NOMO-1 treated with DMSO at 0.1 percent for 48 hours (cell line): Measurements from ENCODE around the gene SERPINF2.
"Not testable (repeated sequence)": the region's sequence is repeated elsewhere in the genome, so short reads cannot be mapped to it uniquely, and the experiment has no call there.

Experiments used
- DNase-seq: peaks from one replicate; lab custom pipeline; 2025; ENCODE audit not compliant: unreplicated experiment; lab: John Stamatoyannopoulos, UW

The SERPINF2 gene

DNA sequence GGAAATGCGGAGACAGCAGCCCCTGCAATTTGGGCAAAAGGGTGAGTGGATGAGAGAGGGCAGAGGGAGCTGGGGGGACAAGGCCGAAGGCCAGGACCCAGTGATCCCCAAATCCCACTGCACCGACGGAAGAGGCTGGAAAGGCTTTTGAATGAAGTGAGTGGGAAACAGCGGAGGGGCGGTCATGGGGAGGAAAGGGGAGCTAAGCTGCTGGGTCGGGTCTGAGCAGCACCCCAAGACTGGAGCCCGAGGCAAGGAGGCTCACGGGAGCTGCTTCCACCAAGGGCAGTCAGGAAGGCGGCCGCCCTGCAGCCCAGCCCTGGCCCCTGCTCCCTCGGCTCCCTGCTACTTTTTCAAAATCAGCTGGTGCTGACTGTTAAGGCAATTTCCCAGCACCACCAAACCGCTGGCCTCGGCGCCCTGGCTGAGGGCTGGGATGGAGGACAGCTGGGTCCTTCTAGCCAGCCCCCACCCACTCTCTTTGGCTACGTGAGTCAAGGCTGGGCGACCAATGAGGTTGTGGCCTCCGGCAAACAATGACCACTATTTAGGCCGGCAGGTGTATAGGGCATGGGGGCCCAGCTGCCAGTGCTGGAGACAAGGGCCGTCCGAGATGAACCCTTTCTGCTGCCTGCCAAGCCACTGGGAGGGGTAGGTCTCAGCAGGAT is 19.7 kb downstream of the SERPINF2 start:
- no peak for DNase-seq

DNA sequence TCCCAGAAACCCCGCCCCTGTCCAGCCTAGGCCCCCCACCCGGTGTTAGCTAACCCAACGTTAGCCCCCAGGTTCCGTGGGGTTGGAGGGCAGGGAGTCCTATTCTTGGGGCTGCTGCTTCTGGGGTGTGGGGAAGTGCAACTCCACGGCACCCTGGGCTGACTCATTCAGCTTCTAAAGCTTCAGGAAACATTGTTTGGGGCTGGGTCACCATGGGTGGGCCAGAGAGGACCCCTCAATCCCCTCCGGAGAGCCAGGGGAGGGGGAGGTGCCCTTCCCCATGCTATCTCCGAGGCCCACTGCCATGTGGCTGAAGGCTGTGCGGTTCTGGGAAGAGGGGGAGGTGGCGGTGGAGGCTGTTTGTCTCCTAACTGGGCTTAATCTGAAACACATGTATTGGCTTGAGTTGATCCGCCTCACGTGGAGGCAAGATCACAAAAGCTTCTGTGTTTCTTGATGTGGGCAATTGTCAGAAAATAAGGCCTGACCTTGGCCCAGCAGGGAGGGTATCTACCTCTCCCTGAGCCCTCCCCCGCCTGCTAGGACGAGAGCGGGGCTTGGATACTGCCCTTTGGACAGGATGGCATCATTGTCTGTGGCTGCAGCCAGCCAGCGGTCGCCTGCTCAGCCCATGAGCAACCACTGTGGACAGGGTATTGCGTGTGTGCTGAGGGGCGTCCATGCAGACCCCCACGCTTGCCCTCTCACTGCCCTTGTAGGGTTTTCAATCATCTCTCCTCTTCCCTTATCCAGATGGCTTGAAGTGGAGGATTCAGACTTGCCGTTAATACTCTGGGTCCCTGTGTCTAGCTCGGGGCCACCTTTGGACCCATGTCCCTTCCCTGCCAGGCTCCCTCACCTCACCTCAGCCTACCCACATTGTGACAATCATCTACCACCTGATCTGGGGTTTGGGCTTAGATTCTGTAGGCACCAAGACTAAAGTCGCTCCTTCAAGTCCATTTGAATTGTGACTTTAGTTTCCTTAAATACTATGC is 20.5 kb downstream of the SERPINF2 start:
- DNase-seq, result no peak

DNA sequence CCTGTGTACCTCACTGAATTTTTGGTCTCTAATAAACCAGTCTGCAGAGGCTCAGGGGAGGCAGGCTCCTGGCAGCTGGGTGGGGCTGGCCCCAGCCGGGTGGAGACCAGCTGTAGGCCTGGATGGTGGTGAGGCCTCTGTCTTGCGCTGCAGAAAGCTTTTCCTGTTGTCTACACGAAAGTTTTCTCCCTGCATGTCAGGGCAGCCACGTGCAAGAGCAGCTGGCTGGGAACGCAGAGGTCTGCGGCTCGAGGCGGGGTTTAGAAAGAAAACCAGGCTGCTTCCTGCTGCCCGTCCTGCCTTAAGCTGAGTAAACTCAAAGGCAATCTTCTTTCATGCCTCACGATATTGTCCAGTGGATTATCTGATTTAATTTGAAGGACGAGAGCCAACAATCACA is 21.6 kb downstream of the SERPINF2 start:
- peak; percentile 70 for DNase-seq

DNA sequence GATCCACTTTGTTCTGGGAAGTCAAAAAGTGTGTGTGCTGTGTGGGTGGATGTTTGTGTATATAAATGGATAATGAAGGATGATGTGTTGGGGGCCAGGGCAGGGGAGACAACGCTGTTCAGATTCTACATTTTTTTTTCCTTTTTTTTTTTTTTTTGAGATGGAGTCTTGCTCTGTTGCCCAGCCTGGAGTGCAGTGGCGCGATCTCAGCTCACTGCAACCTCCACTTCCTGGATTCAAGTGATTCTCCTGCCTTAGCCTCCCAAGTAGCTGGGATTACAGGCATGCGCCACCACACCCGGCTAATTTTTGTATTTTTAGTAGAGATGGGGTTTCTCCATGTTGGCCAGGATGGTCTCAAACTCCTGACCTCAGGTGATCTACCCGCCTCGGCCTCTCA is 22.0 kb downstream of the SERPINF2 start:
- not testable (repeated sequence) for DNase-seq

DNA sequence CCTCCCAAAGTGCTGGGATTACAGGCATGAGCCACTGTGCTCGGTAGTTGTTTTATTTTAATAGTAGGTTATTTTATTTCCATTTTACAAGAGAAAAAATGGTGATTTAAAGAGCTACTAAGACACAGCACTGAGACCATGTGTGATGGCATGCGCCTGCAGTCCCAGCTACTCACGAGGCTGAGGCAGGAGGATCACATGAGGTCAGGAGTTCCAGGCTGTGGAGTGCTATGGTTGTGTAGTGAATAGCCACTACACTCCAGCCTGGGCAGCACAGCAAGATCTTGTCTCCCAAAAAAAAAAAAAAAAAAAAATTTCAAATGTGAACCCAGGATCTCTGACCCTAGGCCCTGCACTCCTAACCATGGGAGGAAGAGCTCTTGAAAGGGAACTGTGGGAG is 22.9 kb downstream of the SERPINF2 start:
- DNase-seq, result no peak

DNA sequence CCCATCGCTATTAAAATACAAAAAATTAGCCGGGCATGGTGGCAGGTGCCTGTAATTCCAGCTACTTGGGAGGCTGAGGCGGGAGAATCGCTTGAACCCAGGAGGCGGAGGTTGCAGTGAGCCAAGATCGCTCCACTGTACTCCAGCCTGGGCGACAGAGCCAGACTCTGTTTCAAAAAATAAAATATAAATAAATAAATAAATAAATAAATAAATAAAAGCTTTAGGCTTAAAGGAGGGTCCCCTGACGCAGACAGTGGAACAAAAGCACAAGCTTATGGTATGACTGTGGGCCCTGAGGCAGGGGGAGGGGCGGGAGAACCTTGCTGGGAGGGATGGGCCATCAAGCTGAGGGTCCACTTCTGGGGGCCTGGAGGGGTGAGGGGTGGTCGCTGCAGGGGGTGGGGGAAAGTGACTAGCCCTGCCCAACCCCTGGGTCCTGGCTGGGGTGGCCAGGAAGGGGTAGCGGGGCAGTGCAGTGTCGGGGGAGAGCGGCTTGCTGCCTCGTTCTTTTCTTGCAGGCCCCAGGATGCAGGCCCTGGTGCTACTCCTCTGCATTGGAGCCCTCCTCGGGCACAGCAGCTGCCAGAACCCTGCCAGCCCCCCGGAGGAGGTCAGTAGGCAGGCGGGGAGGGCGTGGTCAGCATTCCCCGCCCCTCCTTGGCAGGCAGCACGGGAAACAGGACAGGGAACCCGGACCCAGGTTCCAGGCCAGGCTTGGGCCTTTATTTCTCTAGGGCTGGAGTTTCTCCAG is 23.9 kb downstream of the SERPINF2 start:
- DNase-seq, result no peak

DNA sequence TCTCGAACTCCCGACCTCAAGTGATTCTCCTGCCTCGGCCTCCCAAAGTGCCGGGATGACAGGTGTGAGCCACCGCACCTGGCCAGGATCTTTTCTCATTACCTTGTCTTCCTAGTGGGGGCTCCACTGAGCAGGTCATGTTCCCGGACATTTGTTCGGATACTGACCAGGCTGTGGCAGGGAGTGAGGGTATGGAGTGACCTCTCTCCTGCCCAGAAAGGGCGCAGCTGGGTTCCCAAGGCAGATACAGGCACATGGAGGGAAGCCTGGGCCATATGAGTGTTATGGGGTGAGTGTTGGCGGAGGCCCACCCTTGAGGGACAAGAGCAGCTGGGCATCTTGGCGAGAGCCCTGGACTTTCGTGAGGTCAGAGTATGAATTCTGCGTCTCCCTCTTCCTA is 24.7 kb downstream of the SERPINF2 start:
- DNase-seq, result no peak

DNA sequence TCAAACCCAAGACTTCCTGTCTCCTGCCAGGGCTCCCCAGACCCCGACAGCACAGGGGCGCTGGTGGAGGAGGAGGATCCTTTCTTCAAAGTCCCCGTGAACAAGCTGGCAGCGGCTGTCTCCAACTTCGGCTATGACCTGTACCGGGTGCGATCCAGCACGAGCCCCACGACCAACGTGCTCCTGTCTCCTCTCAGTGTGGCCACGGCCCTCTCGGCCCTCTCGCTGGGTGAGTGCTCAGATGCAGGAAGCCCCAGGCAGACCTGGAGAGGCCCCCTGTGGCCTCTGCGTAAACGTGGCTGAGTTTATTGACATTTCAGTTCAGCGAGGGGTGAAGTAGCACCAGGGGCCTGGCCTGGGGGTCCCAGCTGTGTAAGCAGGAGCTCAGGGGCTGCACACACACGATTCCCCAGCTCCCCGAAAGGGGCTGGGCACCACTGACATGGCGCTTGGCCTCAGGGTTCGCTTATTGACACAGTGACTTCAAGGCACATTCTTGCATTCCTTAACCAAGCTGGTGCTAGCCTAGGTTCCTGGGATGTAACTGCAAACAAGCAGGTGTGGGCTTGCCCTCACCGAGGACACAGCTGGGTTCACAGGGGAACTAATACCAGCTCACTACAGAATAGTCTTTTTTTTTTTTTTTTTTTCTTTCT is 27.3 kb downstream of the SERPINF2 start:
- DNase-seq, result no peak

DNA sequence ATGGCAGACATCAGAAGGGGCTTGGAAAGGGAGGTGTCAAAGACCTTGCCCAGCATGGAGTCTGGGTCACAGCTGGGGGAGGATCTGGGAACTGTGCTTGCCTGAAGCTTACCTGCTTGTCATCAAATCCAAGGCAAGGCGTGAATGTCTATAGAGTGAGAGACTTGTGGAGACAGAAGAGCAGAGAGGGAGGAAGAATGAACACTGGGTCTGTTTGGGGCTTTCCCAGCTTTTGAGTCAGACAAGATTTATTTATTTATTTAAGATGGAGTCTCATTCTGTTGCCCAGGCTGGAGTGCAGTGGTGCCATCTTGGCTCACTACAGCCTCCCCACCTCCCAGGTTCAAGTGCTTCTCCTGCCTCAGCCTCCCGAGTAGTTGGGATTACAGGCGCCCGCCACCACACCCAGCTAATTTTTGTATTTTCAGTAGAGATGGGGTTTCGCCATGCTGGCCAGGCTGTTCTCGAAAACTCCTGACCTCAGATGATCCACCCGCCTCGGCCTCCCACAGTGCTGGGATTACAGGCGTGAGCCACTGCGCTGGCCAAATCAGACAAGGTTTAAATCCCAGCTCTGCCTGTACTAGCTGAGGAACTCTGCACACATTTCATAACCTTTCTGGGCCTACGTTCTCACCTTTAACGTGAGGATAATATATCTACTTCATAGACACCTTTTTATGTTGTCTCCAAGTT is 30.5 kb downstream of the SERPINF2 start:
- not testable (repeated sequence) for DNase-seq

DNA sequence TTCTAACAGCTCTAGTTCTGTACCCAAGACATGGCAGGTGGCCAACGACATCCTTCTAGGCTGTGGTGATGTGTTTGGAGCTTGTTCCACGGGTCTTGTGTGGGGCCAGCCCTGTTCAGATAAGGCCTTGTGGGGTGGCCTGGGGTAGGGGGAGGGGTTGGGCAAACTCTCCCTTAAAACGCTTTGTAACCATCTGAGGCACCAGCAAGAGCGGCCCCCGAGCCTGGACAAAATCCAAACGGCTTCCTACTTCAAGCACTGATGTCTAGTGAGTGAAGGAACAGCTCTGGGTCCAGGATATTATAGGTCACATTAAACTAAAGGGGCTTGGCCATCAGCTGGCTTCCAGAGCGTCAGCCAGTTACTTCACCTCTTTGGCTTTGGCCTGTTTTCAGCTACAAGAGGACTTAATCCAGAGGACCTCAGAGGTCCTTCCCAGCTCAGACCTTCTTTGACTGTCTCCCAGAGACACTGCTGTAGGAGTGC is 31.1 kb downstream of the SERPINF2 start:
- DNase-seq, result no peak

DNA sequence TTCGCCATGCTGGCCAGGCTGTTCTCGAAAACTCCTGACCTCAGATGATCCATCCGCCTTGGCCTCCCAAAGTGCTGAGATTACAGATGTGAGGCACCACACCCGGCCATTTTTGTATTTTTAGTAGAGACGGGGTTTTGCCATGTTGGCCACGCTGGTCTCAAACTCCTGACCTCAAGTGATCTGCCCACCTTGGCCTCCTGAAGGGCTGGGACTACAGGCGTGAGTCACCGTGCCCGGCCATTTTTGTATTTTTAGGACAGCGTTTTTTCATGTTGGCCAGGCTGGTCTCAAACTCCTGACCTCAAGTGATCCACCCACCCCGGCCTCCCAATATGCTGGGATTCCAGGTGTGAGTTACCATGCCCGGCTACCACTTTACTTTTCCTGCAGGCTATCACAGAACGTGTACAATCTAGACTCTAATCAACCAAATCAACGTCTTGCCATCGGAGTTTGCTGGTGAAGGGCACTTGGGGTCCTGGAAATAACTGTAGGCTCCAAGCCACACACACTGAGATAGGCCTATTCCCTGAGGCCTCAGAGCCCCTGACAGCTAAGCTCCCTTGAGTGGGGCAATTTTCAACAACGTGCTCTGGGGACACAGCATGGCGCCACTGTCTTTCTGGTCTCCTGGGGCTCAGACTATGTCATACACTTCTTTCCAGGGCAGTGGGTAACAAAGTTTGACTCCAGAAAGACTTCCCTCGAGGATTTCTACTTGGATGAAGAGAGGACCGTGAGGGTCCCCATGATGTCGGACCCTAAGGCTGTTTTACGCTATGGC is 31.9 kb downstream of the SERPINF2 start:
- no peak for DNase-seq

DNA sequence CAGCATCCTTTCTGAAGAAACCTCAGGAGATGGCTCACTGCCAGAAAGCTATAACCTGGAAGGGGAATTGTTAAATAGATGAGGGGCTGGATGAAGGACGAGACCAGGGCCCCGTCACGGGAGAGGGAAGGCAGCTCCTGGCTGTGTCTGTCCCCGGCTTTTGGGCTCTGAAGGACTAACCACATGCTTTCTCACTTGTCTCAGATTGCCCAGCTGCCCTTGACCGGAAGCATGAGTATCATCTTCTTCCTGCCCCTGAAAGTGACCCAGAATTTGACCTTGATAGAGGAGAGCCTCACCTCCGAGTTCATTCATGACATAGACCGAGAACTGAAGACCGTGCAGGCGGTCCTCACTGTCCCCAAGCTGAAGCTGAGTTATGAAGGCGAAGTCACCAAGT is 33.7 kb downstream of the SERPINF2 start:
- DNase-seq, result no peak

DNA sequence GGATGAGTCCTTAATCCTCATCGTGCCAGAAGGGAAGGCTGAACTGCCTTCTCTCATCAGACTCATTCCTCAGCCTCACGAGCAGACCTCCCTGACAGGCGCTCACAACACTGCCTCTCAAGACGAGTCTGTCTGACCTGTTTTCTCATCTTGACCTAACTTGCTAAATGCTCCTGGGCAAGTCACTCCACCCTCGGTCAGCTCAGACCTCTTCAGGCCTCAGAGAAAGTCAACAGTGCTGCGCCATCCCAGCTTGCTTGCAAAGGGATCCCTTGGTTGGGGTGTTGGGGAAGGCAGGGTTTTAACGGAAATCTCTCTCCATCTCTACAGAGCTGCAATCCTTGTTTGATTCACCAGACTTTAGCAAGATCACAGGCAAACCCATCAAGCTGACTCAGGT is 34.2 kb downstream of the SERPINF2 start:
- DNase-seq, result no peak

DNA sequence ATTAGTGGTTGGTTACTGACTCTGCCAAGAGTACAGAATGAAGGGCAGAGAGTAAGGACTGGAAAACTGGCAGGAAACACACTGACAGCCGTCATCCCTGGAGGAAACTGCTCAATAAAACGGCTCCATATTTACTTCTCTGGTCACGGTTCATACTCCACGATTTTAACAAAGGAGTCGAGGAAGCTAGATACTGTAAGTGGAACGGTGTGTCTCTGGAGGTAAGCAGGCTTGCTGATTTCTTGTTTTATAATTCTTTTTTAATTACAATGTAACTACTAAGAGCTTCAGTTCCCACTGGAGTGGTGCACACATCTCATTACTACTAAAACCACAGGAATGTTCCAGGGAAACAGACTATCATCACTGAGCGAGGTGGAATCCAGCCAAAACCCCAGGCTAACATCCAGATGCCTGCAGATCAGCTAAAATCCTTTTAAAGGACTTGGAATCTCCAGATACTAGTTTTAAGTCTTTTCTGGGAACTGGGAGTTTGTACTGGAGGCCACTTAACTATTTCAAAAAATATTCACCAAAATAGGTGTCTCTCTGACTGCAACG is 37.0 kb downstream of the SERPINF2 start:
- DNase-seq, result no peak

DNA sequence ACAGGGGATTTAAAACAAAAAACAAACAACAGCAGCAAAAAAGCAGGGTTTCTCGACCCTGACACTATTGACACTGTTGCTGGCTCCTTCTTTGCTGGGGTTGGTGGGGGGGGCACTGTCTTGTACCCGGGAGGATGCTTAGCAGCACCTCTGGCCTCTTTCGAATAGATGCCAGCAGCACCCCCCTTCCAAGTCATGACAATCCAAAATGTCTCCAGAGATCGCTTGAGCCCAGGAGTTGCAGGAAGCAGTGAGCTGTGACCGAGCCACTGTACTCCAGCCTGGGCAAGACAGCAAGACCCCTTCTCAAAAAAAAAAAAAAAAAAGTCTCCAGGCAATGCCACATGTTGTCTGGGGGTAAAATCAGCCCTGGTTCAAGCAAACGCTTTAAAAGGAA is 39.5 kb downstream of the SERPINF2 start:
- no peak for DNase-seq

DNA sequence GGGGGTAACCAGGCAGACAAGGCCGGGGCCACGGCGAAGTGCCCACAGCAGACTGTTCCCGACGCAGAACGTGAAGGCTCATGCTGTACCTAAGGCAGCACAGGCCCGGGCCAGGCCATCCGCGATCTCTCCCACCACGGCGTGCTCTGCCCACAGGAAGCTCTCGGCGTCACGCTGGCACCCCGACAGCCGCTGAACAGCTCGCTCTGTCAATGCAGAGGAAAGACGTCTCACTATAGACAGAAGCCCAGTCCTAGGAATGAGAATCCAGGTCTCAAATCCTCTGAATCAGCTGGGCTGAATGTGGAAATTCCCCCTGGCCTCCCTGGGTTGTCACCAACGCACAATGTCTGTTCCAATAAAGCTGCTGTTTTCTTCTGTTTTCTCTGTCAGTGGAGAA is 40.6 kb downstream of the SERPINF2 start:
- DNase-seq, result no peak

DNA sequence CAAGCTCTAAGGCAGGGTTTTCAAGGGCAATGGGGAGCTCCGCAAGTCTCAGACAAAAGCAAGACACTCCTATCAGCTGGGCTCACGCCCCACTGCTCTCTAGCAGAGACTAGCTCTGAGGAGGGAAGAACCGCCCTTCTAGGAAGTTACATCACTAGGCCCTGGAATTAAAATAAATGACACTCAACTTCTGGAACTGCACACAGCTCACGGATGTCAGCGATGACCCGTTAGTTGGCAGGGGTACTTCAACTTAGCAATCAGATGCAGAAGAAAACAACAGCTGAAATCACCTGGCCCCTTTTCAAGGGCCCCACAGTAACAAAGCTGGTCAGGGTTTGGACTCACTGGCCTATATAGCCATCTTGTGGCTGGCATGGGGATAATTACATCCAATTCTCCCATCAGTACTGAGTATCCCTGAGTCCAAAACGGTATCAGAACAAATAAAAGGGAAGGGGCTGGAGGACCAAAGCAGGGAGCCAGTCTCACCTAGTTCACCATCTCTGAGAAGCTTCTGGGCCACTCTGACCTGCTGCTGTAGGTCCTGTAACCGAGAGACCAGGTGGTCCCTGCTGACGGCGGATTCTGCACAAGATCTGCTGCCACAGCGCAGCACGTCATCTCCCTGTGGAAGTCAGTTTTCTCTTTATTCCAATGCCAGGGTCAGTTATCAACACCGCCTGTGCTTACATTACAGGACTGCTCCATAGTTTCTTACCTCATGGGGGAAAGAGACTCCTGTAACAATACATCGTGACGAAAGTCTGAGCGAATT is 41.4 kb downstream of the SERPINF2 start:
- no peak for DNase-seq

DNA sequence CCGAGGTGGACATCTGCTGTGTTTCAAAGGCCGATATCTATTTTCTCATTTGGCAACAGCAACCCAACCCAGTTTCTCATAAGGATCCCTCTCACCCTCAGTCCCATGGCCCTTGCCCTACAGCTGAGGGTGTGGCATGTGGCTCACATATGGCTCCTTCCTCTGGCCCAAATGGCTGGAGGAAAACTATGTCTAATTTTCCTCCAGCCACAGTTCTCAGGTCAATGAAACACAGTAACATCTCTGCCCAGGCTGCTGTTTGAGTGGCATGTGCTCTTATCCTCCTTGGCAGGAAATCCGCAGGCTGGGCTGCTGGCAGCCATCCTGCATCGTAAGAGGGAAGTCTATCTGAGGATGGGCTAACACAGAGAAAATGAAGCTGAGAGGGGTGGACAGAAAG is 43.3 kb downstream of the SERPINF2 start:
- DNase-seq, result no peak
